WTC11 (cell line): ENCODE results near the gene FBXL16. TPM values are rescaled to one million over a fixed set of nuclear protein-coding genes. Genes with fewer than 3 reads are reported as not detected.

ENCODE experiments used
- ATAC-seq: fragments of 200-7000 bp; cut with Tn5 transposase; 2 replicates; pipeline ENCODE4 v1.10.0; 2021; ENCODE audit warnings: mild to moderate bottlenecking, moderate library complexity
- CTCF ChIA-PET: fragments of 300-600 bp; sonication (Branson Sonifier 250); formaldehyde crosslinking; loops from one replicate; lab custom pipeline; 2021; ENCODE audit warnings: antibody characterized with exemption; lab: Charles Lee
- POLR2A ChIA-PET: fragments of 350-600 bp; sonication (Branson Sonifier 250); formaldehyde crosslinking; loops from one replicate; lab custom pipeline; 2021; ENCODE audit warnings: antibody characterized with exemption; lab: Charles Lee
- DNase-seq: peaks from one replicate; pipeline ENCODE4 v3.0.0; 2021; ENCODE audit warnings: low spot score
- H3K27ac Mint-ChIP-seq: 2 replicates; pipeline ENCODE4 v1.8.0; 2021; ENCODE audit warnings: mixed read lengths
- H3K27me3 Mint-ChIP-seq: 2 replicates; pipeline ENCODE4 v1.8.0; 2021; ENCODE audit warnings: low read depth, mild to moderate bottlenecking, moderate library complexity, mixed read lengths
- H3K36me3 Mint-ChIP-seq: 2 replicates; pipeline ENCODE4 v1.8.0; 2021; ENCODE audit warnings: mixed read lengths
- H3K4me1 Mint-ChIP-seq: 2 replicates; pipeline ENCODE4 v1.8.0; 2022; ENCODE audit warnings: mixed read lengths
- H3K4me3 Mint-ChIP-seq: 2 replicates; pipeline ENCODE4 v1.8.0; 2021; ENCODE audit warnings: mild to moderate bottlenecking, moderate library complexity, mixed read lengths
- H3K9me3 Mint-ChIP-seq: 2 replicates; pipeline ENCODE4 v1.8.0; 2021; ENCODE audit warnings: mixed read lengths
- ATF2 ChIP-seq: sonication (generic); formaldehyde crosslinking; IDR thresholded peaks from 2 replicates; pipeline ENCODE4 v1.8.1; 2022; ENCODE audit warnings: low read depth, missing genetic modification reagents, borderline replicate concordance
- ATF3 ChIP-seq: sonication (generic); formaldehyde crosslinking; conservative IDR thresholded peaks from 2 replicates; pipeline ENCODE4 v1.8.1; 2022; ENCODE audit warnings: mild to moderate bottlenecking, missing genetic modification reagents
- CBFB ChIP-seq: sonication (generic); formaldehyde crosslinking; IDR thresholded peaks from 2 replicates; pipeline ENCODE4 v1.8.1; 2022; ENCODE audit warnings: mild to moderate bottlenecking, low read depth, missing genetic modification reagents
- CDX4 ChIP-seq: fragments of 250-450 bp; sonication (Bioruptor Pico); IDR thresholded peaks from 2 replicates; pipeline ENCODE4 v1.9.0; 2021; ENCODE audit warnings: moderate library complexity, mild to moderate bottlenecking, inconsistent platforms, borderline replicate concordance
- CREB1 ChIP-seq: sonication (generic); formaldehyde crosslinking; IDR thresholded peaks from 2 replicates; pipeline ENCODE4 v1.8.0; 2023; ENCODE audit warnings: mild to moderate bottlenecking, missing genetic modification reagents
- ERG ChIP-seq: fragments of 250-450 bp; sonication (Bioruptor Pico); IDR thresholded peaks from 2 replicates; pipeline ENCODE4 v1.8.0; 2021; ENCODE audit warnings: mild to moderate bottlenecking
- FOXJ3 ChIP-seq: sonication (generic); formaldehyde crosslinking; IDR thresholded peaks from 2 replicates; pipeline ENCODE4 v1.9.0; 2021; ENCODE audit warnings: missing genetic modification reagents, mild to moderate bottlenecking, borderline replicate concordance
- HMGA2 ChIP-seq: fragments of 250-450 bp; sonication (Bioruptor Pico); IDR thresholded peaks from 2 replicates; pipeline ENCODE4 v1.4.0; 2021; ENCODE audit warnings: mild to moderate bottlenecking, moderate library complexity
- JAZF1 ChIP-seq: fragments of 250-450 bp; sonication (Bioruptor Pico); IDR thresholded peaks from 2 replicates; pipeline ENCODE4 v1.9.0; 2021; ENCODE audit warnings: moderate library complexity, mild to moderate bottlenecking, inconsistent platforms
- NFYB ChIP-seq: sonication (generic); formaldehyde crosslinking; conservative IDR thresholded peaks from 2 replicates; pipeline ENCODE4 v1.8.0; 2022; ENCODE audit warnings: low read depth, missing genetic modification reagents
- NR1H2 ChIP-seq: sonication (generic); formaldehyde crosslinking; IDR thresholded peaks from 2 replicates; pipeline ENCODE4 v1.9.0; 2021; ENCODE audit warnings: mild to moderate bottlenecking, moderate library complexity, missing genetic modification reagents
- NR3C1 ChIP-seq: sonication (generic); formaldehyde crosslinking; conservative IDR thresholded peaks from 2 replicates; pipeline ENCODE4 v1.8.1; 2023; ENCODE audit warnings: low read depth, mild to moderate bottlenecking, missing genetic modification reagents
- SMAD4 ChIP-seq: sonication (generic); formaldehyde crosslinking; IDR thresholded peaks from 2 replicates; pipeline ENCODE4 v1.8.0; 2022; ENCODE audit warnings: mild to moderate bottlenecking, missing genetic modification reagents
- TCF7 ChIP-seq: sonication (generic); formaldehyde crosslinking; IDR thresholded peaks from 2 replicates; pipeline ENCODE4 v1.8.0; 2022; ENCODE audit warnings: mild to moderate bottlenecking, low read depth, missing genetic modification reagents, moderate library complexity
- ZNF121 ChIP-seq: sonication (generic); formaldehyde crosslinking; IDR thresholded peaks from 2 replicates; pipeline ENCODE4 v1.8.0; 2023; ENCODE audit warnings: missing genetic modification reagents
- total RNA-seq: library from RNA; stranded (reverse); gene quantifications from 3 replicates; pipeline ENCODE4 v1.2.3, GENCODE V29; 2021
- TF ChIP-seq, protein P1 (sequence below): fragments of 250-450 bp; sonication (Bioruptor Pico); IDR thresholded peaks from 2 replicates; pipeline ENCODE4 v1.9.0; 2021; ENCODE audit warnings: mild to moderate bottlenecking, borderline replicate concordance
- TF ChIP-seq, protein P2 (sequence below): sonication (generic); formaldehyde crosslinking; IDR thresholded peaks from 2 replicates; pipeline ENCODE4 v1.8.1; 2023; ENCODE audit warnings: mild to moderate bottlenecking, missing genetic modification reagents, moderate library complexity
- TF ChIP-seq, protein P3 (sequence below): sonication (generic); formaldehyde crosslinking; IDR thresholded peaks from 2 replicates; pipeline ENCODE4 v1.8.1; 2023; ENCODE audit warnings: mild to moderate bottlenecking, missing genetic modification reagents, borderline replicate concordance

Gene FBXL16
- total RNA-seq, 1 experiment from 2014 or later, result 22.7 TPM

GRCh38 chr16:711084-711483 is 5.5 kb upstream of the FBXL16 start:
- ATAC-seq (no peak), DNase-seq (no peak)
- CTCF ChIA-PET, result interaction anchor here (1.3 to 8.8 kb wide), 7 partner anchors 9 to 89 kb away, joined by 3 to 90 read pairs (median 10); partner anchors contain the start of genes ANTKMT, CCDC78, CHTF18 and GNG13
- TF ChIP-seq JAZF1 (CRISPR knock-in tag) (no peak), SMAD4 (CRISPR knock-in tag) (no peak), ZNF121 (CRISPR knock-in tag) (no peak), CDX4 (CRISPR knock-in tag) (no peak), NR3C1 (CRISPR knock-in tag) (no peak), CREB1 (CRISPR knock-in tag) (no peak), TCF7 (CRISPR knock-in tag) (no peak), ATF2 (CRISPR knock-in tag) (no peak), FOXJ3 (CRISPR knock-in tag) (no peak), NR1H2 (CRISPR knock-in tag) (no peak), CBFB (CRISPR knock-in tag) (no peak), NFYB (CRISPR knock-in tag) (no peak), HMGA2 (CRISPR knock-in tag) (no peak), ERG (CRISPR knock-in tag) (no peak), ATF3 (CRISPR knock-in tag) (no peak)
- TF ChIP-seq, protein P1, sequence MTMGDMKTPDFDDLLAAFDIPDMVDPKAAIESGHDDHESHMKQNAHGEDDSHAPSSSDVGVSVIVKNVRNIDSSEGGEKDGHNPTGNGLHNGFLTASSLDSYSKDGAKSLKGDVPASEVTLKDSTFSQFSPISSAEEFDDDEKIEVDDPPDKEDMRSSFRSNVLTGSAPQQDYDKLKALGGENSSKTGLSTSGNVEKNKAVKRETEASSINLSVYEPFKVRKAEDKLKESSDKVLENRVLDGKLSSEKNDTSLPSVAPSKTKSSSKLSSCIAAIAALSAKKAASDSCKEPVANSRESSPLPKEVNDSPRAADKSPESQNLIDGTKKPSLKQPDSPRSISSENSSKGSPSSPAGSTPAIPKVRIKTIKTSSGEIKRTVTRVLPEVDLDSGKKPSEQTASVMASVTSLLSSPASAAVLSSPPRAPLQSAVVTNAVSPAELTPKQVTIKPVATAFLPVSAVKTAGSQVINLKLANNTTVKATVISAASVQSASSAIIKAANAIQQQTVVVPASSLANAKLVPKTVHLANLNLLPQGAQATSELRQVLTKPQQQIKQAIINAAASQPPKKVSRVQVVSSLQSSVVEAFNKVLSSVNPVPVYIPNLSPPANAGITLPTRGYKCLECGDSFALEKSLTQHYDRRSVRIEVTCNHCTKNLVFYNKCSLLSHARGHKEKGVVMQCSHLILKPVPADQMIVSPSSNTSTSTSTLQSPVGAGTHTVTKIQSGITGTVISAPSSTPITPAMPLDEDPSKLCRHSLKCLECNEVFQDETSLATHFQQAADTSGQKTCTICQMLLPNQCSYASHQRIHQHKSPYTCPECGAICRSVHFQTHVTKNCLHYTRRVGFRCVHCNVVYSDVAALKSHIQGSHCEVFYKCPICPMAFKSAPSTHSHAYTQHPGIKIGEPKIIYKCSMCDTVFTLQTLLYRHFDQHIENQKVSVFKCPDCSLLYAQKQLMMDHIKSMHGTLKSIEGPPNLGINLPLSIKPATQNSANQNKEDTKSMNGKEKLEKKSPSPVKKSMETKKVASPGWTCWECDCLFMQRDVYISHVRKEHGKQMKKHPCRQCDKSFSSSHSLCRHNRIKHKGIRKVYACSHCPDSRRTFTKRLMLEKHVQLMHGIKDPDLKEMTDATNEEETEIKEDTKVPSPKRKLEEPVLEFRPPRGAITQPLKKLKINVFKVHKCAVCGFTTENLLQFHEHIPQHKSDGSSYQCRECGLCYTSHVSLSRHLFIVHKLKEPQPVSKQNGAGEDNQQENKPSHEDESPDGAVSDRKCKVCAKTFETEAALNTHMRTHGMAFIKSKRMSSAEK (CRISPR knock-in tag), result no peak
- TF ChIP-seq, protein P2, sequence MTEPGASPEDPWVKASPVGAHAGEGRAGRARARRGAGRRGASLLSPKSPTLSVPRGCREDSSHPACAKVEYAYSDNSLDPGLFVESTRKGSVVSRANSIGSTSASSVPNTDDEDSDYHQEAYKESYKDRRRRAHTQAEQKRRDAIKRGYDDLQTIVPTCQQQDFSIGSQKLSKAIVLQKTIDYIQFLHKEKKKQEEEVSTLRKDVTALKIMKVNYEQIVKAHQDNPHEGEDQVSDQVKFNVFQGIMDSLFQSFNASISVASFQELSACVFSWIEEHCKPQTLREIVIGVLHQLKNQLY (CRISPR knock-in tag), result no peak
- TF ChIP-seq, protein P3, sequence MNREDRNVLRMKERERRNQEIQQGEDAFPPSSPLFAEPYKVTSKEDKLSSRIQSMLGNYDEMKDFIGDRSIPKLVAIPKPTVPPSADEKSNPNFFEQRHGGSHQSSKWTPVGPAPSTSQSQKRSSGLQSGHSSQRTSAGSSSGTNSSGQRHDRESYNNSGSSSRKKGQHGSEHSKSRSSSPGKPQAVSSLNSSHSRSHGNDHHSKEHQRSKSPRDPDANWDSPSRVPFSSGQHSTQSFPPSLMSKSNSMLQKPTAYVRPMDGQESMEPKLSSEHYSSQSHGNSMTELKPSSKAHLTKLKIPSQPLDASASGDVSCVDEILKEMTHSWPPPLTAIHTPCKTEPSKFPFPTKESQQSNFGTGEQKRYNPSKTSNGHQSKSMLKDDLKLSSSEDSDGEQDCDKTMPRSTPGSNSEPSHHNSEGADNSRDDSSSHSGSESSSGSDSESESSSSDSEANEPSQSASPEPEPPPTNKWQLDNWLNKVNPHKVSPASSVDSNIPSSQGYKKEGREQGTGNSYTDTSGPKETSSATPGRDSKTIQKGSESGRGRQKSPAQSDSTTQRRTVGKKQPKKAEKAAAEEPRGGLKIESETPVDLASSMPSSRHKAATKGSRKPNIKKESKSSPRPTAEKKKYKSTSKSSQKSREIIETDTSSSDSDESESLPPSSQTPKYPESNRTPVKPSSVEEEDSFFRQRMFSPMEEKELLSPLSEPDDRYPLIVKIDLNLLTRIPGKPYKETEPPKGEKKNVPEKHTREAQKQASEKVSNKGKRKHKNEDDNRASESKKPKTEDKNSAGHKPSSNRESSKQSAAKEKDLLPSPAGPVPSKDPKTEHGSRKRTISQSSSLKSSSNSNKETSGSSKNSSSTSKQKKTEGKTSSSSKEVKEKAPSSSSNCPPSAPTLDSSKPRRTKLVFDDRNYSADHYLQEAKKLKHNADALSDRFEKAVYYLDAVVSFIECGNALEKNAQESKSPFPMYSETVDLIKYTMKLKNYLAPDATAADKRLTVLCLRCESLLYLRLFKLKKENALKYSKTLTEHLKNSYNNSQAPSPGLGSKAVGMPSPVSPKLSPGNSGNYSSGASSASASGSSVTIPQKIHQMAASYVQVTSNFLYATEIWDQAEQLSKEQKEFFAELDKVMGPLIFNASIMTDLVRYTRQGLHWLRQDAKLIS (CRISPR knock-in tag), result no peak
- Mint-ChIP-seq H3K4me1 (peaks cover 2% of the 10 kb centered on the region), H3K36me3 (no peaks in the 10 kb centered on the region), H3K4me3 (no peak overlapping the region), H3K27me3 (peaks cover 64% of the 10 kb centered on the region), H3K27ac (no peak overlapping the region), H3K9me3 (no peaks in the 10 kb centered on the region)
- POLR2A ChIA-PET, result interaction anchor here (0.5 kb wide), 1 partner anchor 14 kb away, joined by 3 read pairs; no protein-coding TSS in a partner anchor
